ENCODE measurements around the gene ROGDI. TPM values are rescaled to one million over a fixed set of nuclear protein-coding genes. Genes with fewer than 3 reads are reported as not detected.

Gene ROGDI
- total and polyA plus RNA-seq, 10 of the 15 experiments (the other 5 are each of a cell fraction or from before 2014, with no cell fraction given): 0.40 to 23.5 (median 12.3) TPM

- TF ChIP-seq ZNF592 (IDR thresholded peaks at IDR 0.05) (no peak), BACH1 (IDR thresholded peaks at IDR 0.05; ENCODE audit: borderline replicate concordance) (peak; percentile 94), IKZF2 (IDR thresholded peaks at IDR 0.05) (no peak), ZNF622 (IDR thresholded peaks at IDR 0.05) (no peak), ZBTB33 (IDR thresholded peaks at IDR 0.05) (no peak), CREB1 (IDR thresholded peaks at IDR 0.05; ENCODE audit: low read depth) (peak; percentile 93), NFYB (IDR thresholded peaks at IDR 0.05; ENCODE audit: insufficient read depth, low read depth, low read length) (peak; percentile 97)
- TF ChIP-seq, protein P1, sequence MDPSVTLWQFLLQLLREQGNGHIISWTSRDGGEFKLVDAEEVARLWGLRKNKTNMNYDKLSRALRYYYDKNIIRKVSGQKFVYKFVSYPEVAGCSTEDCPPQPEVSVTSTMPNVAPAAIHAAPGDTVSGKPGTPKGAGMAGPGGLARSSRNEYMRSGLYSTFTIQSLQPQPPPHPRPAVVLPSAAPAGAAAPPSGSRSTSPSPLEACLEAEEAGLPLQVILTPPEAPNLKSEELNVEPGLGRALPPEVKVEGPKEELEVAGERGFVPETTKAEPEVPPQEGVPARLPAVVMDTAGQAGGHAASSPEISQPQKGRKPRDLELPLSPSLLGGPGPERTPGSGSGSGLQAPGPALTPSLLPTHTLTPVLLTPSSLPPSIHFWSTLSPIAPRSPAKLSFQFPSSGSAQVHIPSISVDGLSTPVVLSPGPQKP (IDR thresholded peaks at IDR 0.05; ENCODE audit: low read depth, low read length): no peak
- TF ChIP-seq, protein P2, sequence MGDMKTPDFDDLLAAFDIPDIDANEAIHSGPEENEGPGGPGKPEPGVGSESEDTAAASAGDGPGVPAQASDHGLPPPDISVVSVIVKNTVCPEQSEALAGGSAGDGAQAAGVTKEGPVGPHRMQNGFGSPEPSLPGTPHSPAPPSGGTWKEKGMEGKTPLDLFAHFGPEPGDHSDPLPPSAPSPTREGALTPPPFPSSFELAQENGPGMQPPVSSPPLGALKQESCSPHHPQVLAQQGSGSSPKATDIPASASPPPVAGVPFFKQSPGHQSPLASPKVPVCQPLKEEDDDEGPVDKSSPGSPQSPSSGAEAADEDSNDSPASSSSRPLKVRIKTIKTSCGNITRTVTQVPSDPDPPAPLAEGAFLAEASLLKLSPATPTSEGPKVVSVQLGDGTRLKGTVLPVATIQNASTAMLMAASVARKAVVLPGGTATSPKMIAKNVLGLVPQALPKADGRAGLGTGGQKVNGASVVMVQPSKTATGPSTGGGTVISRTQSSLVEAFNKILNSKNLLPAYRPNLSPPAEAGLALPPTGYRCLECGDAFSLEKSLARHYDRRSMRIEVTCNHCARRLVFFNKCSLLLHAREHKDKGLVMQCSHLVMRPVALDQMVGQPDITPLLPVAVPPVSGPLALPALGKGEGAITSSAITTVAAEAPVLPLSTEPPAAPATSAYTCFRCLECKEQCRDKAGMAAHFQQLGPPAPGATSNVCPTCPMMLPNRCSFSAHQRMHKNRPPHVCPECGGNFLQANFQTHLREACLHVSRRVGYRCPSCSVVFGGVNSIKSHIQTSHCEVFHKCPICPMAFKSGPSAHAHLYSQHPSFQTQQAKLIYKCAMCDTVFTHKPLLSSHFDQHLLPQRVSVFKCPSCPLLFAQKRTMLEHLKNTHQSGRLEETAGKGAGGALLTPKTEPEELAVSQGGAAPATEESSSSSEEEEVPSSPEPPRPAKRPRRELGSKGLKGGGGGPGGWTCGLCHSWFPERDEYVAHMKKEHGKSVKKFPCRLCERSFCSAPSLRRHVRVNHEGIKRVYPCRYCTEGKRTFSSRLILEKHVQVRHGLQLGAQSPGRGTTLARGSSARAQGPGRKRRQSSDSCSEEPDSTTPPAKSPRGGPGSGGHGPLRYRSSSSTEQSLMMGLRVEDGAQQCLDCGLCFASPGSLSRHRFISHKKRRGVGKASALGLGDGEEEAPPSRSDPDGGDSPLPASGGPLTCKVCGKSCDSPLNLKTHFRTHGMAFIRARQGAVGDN (IDR thresholded peaks at IDR 0.05): peak; percentile 18
- TF ChIP-seq, protein P3, sequence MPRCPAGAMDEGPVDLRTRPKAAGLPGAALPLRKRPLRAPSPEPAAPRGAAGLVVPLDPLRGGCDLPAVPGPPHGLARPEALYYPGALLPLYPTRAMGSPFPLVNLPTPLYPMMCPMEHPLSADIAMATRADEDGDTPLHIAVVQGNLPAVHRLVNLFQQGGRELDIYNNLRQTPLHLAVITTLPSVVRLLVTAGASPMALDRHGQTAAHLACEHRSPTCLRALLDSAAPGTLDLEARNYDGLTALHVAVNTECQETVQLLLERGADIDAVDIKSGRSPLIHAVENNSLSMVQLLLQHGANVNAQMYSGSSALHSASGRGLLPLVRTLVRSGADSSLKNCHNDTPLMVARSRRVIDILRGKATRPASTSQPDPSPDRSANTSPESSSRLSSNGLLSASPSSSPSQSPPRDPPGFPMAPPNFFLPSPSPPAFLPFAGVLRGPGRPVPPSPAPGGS (IDR thresholded peaks at IDR 0.05; ENCODE audit: borderline replicate concordance, insufficient read depth, low read depth, low read length, poor library complexity, severe bottlenecking): no peak
- TF ChIP-seq, protein P4, sequence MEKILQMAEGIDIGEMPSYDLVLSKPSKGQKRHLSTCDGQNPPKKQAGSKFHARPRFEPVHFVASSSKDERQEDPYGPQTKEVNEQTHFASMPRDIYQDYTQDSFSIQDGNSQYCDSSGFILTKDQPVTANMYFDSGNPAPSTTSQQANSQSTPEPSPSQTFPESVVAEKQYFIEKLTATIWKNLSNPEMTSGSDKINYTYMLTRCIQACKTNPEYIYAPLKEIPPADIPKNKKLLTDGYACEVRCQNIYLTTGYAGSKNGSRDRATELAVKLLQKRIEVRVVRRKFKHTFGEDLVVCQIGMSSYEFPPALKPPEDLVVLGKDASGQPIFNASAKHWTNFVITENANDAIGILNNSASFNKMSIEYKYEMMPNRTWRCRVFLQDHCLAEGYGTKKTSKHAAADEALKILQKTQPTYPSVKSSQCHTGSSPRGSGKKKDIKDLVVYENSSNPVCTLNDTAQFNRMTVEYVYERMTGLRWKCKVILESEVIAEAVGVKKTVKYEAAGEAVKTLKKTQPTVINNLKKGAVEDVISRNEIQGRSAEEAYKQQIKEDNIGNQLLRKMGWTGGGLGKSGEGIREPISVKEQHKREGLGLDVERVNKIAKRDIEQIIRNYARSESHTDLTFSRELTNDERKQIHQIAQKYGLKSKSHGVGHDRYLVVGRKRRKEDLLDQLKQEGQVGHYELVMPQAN (conservative IDR thresholded peaks at IDR 0.05): peak; percentile 77
Measured at GRCh38 chr16:4846901-4847773, 44.7 kb upstream of the ROGDI start, which contains the start of the genes GLYR1 and UBN1 (continued).
